Measurements from ENCODE around the gene SPINDOC. TPM values are rescaled to one million over a fixed set of nuclear protein-coding genes. Genes with fewer than 3 reads are reported as not detected.

SPINDOC gene
- total and polyA plus RNA-seq, 9 of the 15 experiments (the other 6 are each of a cell fraction or from before 2014, with no cell fraction given): 0.70 to 36.3 (median 19.6) TPM

DNA sequence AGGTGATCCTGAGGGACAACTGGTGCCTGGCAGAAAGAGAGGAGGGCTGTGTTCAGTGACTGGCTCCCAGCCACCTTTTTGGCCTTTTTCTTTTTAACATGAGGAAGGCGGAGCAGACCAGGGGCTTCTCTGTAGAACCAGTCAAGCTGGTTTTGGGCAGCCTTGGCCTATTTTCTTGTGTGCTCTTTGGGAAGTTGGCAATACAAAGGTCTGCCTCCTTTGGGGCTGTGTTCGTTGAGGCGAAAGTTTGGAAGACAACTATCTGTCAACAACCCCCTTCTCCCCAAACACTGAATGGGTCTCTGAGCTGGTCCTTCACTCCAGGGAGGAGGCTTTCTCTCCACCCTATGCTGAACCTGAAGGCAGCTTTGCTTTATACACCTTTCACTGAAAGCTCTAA, 34.1 kb downstream of the SPINDOC start (continued):
- no peak for TF ChIP-seq SRSF3 (IDR thresholded peaks at IDR 0.05; ENCODE audit: insufficient read depth, low read length)

DNA sequence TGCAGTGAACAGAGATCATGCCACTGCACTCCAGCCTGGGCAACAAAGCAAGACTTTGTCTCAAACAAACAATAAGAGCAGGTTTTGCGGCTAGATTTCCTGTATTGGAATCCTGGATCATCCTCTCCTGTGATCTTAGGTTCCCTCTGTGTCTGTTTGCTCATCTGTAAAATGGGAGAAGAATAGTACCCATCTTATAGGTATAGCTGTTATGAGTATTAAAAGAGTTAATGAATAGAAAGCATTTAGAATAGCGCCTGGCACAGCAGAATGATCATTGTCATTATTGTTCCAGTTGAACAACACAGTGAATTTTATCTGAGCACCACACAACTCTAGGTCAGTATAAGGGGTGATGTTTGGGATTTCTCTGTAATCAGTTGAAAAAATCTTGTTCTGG, 36.4 kb downstream of the SPINDOC start:
- Histone ChIP-seq H3K4me3 (no peak overlapping the region), H3K9me1 (ENCODE audit: control insufficient read depth, insufficient read depth, low read length) (peaks cover 3% of the 10 kb centered on the region), H3K27ac (ENCODE audit: extremely low read depth, low read depth, low read length) (no peak overlapping the region), H3K9me3 (replicated peaks; ENCODE audit: control insufficient read depth, insufficient read depth, low read depth, low read length) (no peaks in the 10 kb centered on the region; the same call in 1 of the 2 replicates), H3K9ac (ENCODE audit: insufficient read depth in 1 of 2, low read depth in 2 of 2, low read length in 2 of 2) (no peak overlapping the region), H3K27me3 (ENCODE audit: control insufficient read depth in 2 of 2, insufficient read depth in 2 of 2, low read length in 2 of 2) (no peaks in the 10 kb centered on the region), H4K20me1 (replicated peaks; ENCODE audit: control insufficient read depth, insufficient read depth, low read length) (peaks cover 22% of the 10 kb centered on the region), H3K79me2 (ENCODE audit: control insufficient read depth, insufficient read depth, low read length) (peaks cover 76% of the 10 kb centered on the region), H3K36me3 (ENCODE audit: control insufficient read depth, insufficient read depth, low read length) (peaks cover 49% of the 10 kb centered on the region), H3K4me2 (ENCODE audit: insufficient read depth, low read length) (no peak overlapping the region), H2AFZ (ENCODE audit: low read depth, low read length) (no peak overlapping the region), H3K4me1 (replicated peaks in 1 of 2; ENCODE audit: control insufficient read depth in 2 of 2, insufficient read depth in 2 of 2, low read length in 2 of 2) (peaks cover 10 to 14% of the 10 kb centered on the region in 2 experiments; a peak in 4 of 5 replicates)
- intact Hi-C loops (cut with micrococcal nuclease): no loop called here
- TF ChIP-seq, protein P1, sequence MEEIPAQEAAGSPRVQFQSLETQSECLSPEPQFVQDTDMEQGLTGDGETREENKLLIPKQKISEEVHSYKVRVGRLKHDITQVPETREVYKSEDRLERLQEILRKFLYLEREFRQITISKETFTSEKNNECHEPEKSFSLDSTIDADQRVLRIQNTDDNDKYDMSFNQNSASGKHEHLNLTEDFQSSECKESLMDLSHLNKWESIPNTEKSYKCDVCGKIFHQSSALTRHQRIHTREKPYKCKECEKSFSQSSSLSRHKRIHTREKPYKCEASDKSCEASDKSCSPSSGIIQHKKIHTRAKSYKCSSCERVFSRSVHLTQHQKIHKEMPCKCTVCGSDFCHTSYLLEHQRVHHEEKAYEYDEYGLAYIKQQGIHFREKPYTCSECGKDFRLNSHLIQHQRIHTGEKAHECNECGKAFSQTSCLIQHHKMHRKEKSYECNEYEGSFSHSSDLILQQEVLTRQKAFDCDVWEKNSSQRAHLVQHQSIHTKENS (CRISPR knock-in tag; IDR thresholded peaks at IDR 0.05): no peak
- TF ChIP-seq STAT5A (IDR thresholded peaks at IDR 0.05; ENCODE audit: borderline replicate concordance, low read length): no peak
- no peak for TF ChIP-seq ETV6 (IDR thresholded peaks at IDR 0.05; ENCODE audit: borderline replicate concordance in 1 of 2, low read depth in 2 of 2, low read length in 1 of 2)
- TF ChIP-seq ETV6 (CRISPR knock-in tag; IDR thresholded peaks at IDR 0.05; ENCODE audit: borderline replicate concordance): no peak
- TF ChIP-seq KLF16 (IDR thresholded peaks at IDR 0.05): no peak
- TF ChIP-seq NCOR1 (IDR thresholded peaks at IDR 0.05): no peak
- no peak for TF ChIP-seq CC2D1A (IDR thresholded peaks at IDR 0.05)
- TF ChIP-seq BRD4 (IDR thresholded peaks at IDR 0.05): no peak
- TF ChIP-seq RBM39 (optimal IDR thresholded peaks at IDR 0.05; ENCODE audit: low read depth, low read length): no peak
- no peak for TF ChIP-seq NFIX (CRISPR knock-in tag; IDR thresholded peaks at IDR 0.05; ENCODE audit: low read depth)
- no peak for TF ChIP-seq ZNF561 (CRISPR knock-in tag; conservative IDR thresholded peaks at IDR 0.05)
- no TSS peak for BruUV-seq (replicated peaks)
- ChIA-PET CTCF (ENCODE audit: low intra/inter-chr PET ratio) (no interaction called here), POLR2A (interaction anchor here (4.5 kb wide), 1 partner anchor 11 kb away, joined by 26 read pairs; the partner anchor contains the start of gene MARK2)
- in situ Hi-C loops (cut with MboI): no loop called here
- no peak for DNase-seq (ENCODE audit: extremely low read depth in 1 of 4, low spot score in 3 of 4)
- no peak for FAIRE-seq
- no peak for ATAC-seq
- 70% methylated on average over 2 of the region's 2 CpGs for WGBS (ENCODE audit: insufficient coverage, low coverage, missing lambda C conversion rate)

Measured in K562 (cell line).